ENCODE data around the gene CYS1. TPM values are rescaled to one million over a fixed set of nuclear protein-coding genes. Genes with fewer than 3 reads are reported as not detected.

CYS1 gene
- total RNA-seq, 1 donor, result not detected

- DNase-seq (ENCODE audit: low read depth in 2 of 3, low spot score in 2 of 3), result no peak
These were observed 28.0 kb downstream of the CYS1 start for GRCh38 chr2:10052216-10052615.

GRCh38 chr2:10048501-10049171 lies 31.6 kb downstream of the CYS1 start:
- DNase-seq (ENCODE audit: low read depth in 2 of 3, low spot score in 2 of 3), result peak in 2 of 3 donors; percentile 56 to 72

- no peak for DNase-seq (ENCODE audit: low read depth in 2 of 3, low spot score in 2 of 3)
These were observed 32.4 kb downstream of the CYS1 start for GRCh38 chr2:10047616-10048500.

- no peak for DNase-seq (ENCODE audit: low read depth in 2 of 3, low spot score in 2 of 3)
These were observed 33.3 kb downstream of the CYS1 start for GRCh38 chr2:10046931-10047330.

- DNase-seq (ENCODE audit: low read depth in 2 of 3, low spot score in 2 of 3), result no peak
These were observed 34.5 kb downstream of the CYS1 start for GRCh38 chr2:10045561-10046355.

- peak; percentile 79 to 87 (median 85) for DNase-seq (ENCODE audit: low read depth in 2 of 3, low spot score in 2 of 3)
These were observed 36.2 kb downstream of the CYS1 start for GRCh38 chr2:10043906-10044601.

GRCh38 chr2:10043256-10043905 lies 36.8 kb downstream of the CYS1 start, which contains the start of gene KLF11:
KLF11 (plus strand) TSS chr2:10043550; CDS start chr2:10043717, 167 bp downstream.
- peak; percentile 62 to 91 (median 90) for DNase-seq (ENCODE audit: low read depth in 2 of 3, low spot score in 2 of 3)

GRCh38 chr2:10042301-10043161 lies 37.7 kb downstream of the CYS1 start:
- peak in 1 of 3 donors; percentile 25 for DNase-seq (ENCODE audit: low read depth in 2 of 3, low spot score in 2 of 3)

- no peak for DNase-seq (ENCODE audit: low read depth in 2 of 3, low spot score in 2 of 3)
These were observed 38.5 kb downstream of the CYS1 start for GRCh38 chr2:10041711-10042110.

- no peak for DNase-seq (ENCODE audit: low read depth in 2 of 3, low spot score in 2 of 3)
These were observed 40.4 kb downstream of the CYS1 start for GRCh38 chr2:10039658-10040410.

- DNase-seq (ENCODE audit: low read depth in 2 of 3, low spot score in 2 of 3), result no peak
These were observed 41.5 kb downstream of the CYS1 start for GRCh38 chr2:10038716-10039115.

- DNase-seq (ENCODE audit: low read depth in 2 of 3, low spot score in 2 of 3), result no peak
These were observed 42.1 kb downstream of the CYS1 start for GRCh38 chr2:10038123-10038522.

GRCh38 chr2:10036095-10036884 lies 43.9 kb downstream of the CYS1 start:
- DNase-seq (ENCODE audit: low read depth in 2 of 3, low spot score in 2 of 3), result peak in 2 of 3 donors; percentile 95 to 96

- DNase-seq (ENCODE audit: low read depth in 2 of 3, low spot score in 2 of 3), result no peak
These were observed 44.6 kb downstream of the CYS1 start for GRCh38 chr2:10035633-10036032.

- DNase-seq (ENCODE audit: low read depth in 2 of 3, low spot score in 2 of 3), result no peak
These were observed 45.2 kb downstream of the CYS1 start for GRCh38 chr2:10035053-10035422.

- no peak for DNase-seq (ENCODE audit: low read depth in 2 of 3, low spot score in 2 of 3)
These were observed 45.7 kb downstream of the CYS1 start for GRCh38 chr2:10034333-10035052.

All from hematopoietic multipotent progenitor cell (in vitro differentiated cells).